Measurements from ENCODE around the gene EML4.

EML4 gene

GRCh38 chr2:42270757-42271156, 101.6 kb downstream of the EML4 start:
- DNase-seq, result no peak

- DNase-seq, result peak in 1 of 2 donors; percentile 22
Measured at GRCh38 chr2:42271246-42271645, 102.1 kb downstream of the EML4 start.

GRCh38 chr2:42274863-42275262, 105.7 kb downstream of the EML4 start:
- DNase-seq, result no peak

- DNase-seq, result no peak
Measured at GRCh38 chr2:42281416-42282081, 112.4 kb downstream of the EML4 start.

- no peak for DNase-seq
Measured at GRCh38 chr2:42284019-42284418, 114.9 kb downstream of the EML4 start.

- DNase-seq, result no peak
Measured at GRCh38 chr2:42286268-42286946, 117.3 kb downstream of the EML4 start.

GRCh38 chr2:42288811-42289210, 119.7 kb downstream of the EML4 start:
- DNase-seq, result no peak

GRCh38 chr2:42289222-42289621, 120.1 kb downstream of the EML4 start:
- no peak for DNase-seq

- DNase-seq, result no peak
Measured at GRCh38 chr2:42290005-42290404, 120.9 kb downstream of the EML4 start.

GRCh38 chr2:42293019-42293418, 123.9 kb downstream of the EML4 start:
- no peak for DNase-seq

- DNase-seq, result peak in 1 of 2 donors; percentile 10
Measured at GRCh38 chr2:42296226-42296625, 127.1 kb downstream of the EML4 start.

GRCh38 chr2:42297322-42297936, 128.3 kb downstream of the EML4 start:
- DNase-seq, result no peak

GRCh38 chr2:42298132-42298531, 129.0 kb downstream of the EML4 start:
- no peak for DNase-seq

GRCh38 chr2:42298996-42299754, 130.0 kb downstream of the EML4 start:
- no peak for DNase-seq

GRCh38 chr2:42300527-42300926, 131.4 kb downstream of the EML4 start:
- DNase-seq, result no peak

GRCh38 chr2:42303252-42303651, 134.1 kb downstream of the EML4 start:
- no peak for DNase-seq

- no peak for DNase-seq
Measured at GRCh38 chr2:42304059-42304713, 135.0 kb downstream of the EML4 start.

GRCh38 chr2:42307180-42307579, 138.0 kb downstream of the EML4 start:
- DNase-seq, result no peak

- DNase-seq, result no peak
Measured at GRCh38 chr2:42309366-42309765, 140.2 kb downstream of the EML4 start.

GRCh38 chr2:42310007-42310515, 140.9 kb downstream of the EML4 start:
- DNase-seq, result no peak

GRCh38 chr2:42312106-42312505, 143.0 kb downstream of the EML4 start:
- DNase-seq, result no peak

- DNase-seq, result peak; percentile 61 to 70
Measured at GRCh38 chr2:42314892-42315468, 145.8 kb downstream of the EML4 start.

Measured in inflammatory macrophage treated with lipopolysaccharide for 1 hour (primary cell).